H1 (cell line): ENCODE results near the gene MOV10L1. TPM values are rescaled to one million over a fixed set of nuclear protein-coding genes. Genes with fewer than 3 reads are reported as not detected.

ENCODE experiments used
- EZH2 ChIP-seq: fragments of 200-600 bp; sonication (generic); IDR thresholded peaks from 2 replicates; pipeline ENCODE4 v1.7.1; 2012; ENCODE audit warnings: low read depth, mild to moderate bottlenecking, moderate library complexity, low read length, inconsistent platforms; ENCODE audit not compliant: severe bottlenecking
- polyA plus RNA-seq, 7 experiments: library from polyadenylated mRNA; depleted of rRNA in 3 of 7; stranded (reverse) in 5 of 7; unstranded in 2 of 7; fragments of >200 nt in 5 of 7; fragments of 200-250 nt in 2 of 7; gene quantifications; 1 replicate in 5 of 7; 2 replicates in 1 of 7; 4 replicates in 1 of 7; pipeline versions ENCODE4 v1.2.1 to v1.2.3, GENCODE V29; 2011 to 2013; ENCODE audit warnings: missing spikeins in 2 of 7, mixed read lengths in 2 of 7
- total RNA-seq: library from RNA; stranded (reverse); fragmentation: NEBNext Ultra II Directional; extraction: Animal tissue kit (Norgen Biotek cat#: 25700); gene quantifications from 2 replicates; pipeline ENCODE4 v1.2.1, GENCODE V29; 2021

The MOV10L1 gene
- total and polyA plus RNA-seq, 2 of the 8 experiments (the other 6 are each of a cell fraction or from before 2014, with no cell fraction given) = 0.32 TPM; not detected in 1

DNA sequence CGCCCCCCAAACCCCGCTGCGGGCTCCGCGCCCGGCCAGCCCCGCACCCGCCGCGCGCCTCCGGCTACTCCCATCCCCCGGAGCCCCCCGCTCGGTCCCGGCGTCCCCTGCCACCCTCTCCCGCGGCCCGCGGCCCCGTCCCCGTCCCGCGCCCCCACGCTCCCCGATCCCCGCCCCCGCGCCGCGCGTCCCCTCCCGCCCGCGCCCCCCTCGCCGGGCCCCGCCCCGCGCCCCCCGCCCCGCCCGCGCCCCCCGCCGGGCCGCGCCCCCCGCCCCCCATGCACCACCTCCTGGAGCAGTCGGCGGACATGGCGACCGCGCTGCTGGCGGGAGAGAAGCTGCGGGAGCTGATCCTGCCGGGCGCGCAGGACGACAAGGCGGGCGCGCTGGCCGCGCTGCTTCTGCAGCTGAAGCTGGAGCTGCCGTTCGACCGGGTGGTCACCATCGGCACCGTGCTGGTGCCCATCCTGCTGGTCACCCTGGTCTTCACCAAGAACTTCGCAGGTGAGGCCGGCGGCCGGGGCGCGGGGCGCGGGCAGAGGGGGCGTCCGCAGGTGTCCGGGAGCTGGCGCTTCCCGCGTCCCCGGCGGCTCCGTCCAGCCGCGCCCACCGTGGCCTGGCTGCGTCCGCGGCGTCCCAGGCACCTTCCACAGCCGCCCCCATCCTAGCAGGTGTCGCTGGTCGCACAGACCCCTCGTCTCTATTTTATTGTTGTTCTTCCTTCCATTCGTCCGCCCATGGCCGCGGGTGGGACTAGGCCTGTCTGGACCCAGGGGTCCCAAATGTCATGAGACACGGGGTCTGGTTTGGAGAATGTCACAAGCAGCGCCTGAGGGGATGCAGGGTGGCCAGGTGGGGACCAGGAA lies 80.9 kb downstream of the MOV10L1 start, which contains the start of gene PANX2 (continued):
- TF ChIP-seq EZH2 = peak; percentile 30
